Stomach (tissue), 4 donors: ENCODE results near the gene SYNDIG1.

Experiments
- POLR2A ChIP-seq, 4 donors: fragments of 450-650 bp; IDR thresholded peaks; one replicate each; pipeline ENCODE4 v1.6.1; 2016; ENCODE audit warnings: antibody characterized with exemption in 4 of 4, control low read depth in 2 of 4, mild to moderate bottlenecking in 1 of 4, moderate library complexity in 1 of 4
- POLR2AphosphoS5 ChIP-seq, 3 donors: sonication (generic); formaldehyde crosslinking; IDR thresholded peaks; one replicate each; pipeline ENCODE4 v1.6.1; 2016; ENCODE audit warnings: antibody characterized with exemption in 3 of 3
- TF ChIP-seq, protein P1 (sequence below), 7 experiments: fragments of 450-650 bp in 4 of 7; fragments of 200-600 bp in 3 of 7; sonication (generic) in 3 of 7; IDR thresholded peaks; one replicate each; pipeline ENCODE4 v1.5.1; 2016 to 2019; ENCODE audit warnings: antibody characterized with exemption in 7 of 7, control low read depth in 2 of 7, mild to moderate bottlenecking in 1 of 7

DNA sequence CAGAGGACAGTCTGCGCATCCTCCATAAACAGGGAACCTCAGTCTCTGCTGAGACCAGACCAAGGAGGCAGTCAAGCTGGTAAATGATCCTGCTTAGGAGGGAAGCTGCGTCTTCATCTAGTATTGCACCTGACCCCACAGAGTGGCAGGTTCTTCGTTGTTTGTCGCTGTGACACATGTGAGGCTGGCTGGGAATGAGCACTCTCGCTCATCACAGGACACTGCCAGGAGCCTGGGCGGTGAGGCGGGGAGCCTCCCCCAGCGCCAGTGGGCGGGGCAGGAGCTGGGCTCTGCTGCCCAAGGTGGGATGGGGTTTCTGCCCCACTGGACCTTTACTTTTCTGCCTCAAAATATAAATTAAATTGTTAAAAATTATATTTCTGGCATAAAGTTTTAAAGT is 48.4 kb upstream of the SYNDIG1 start:
- TF ChIP-seq POLR2AphosphoS5 (IDR thresholded peaks at IDR 0.05) (no peak), POLR2A (IDR thresholded peaks at IDR 0.05) (no peak)
- TF ChIP-seq, protein P1, sequence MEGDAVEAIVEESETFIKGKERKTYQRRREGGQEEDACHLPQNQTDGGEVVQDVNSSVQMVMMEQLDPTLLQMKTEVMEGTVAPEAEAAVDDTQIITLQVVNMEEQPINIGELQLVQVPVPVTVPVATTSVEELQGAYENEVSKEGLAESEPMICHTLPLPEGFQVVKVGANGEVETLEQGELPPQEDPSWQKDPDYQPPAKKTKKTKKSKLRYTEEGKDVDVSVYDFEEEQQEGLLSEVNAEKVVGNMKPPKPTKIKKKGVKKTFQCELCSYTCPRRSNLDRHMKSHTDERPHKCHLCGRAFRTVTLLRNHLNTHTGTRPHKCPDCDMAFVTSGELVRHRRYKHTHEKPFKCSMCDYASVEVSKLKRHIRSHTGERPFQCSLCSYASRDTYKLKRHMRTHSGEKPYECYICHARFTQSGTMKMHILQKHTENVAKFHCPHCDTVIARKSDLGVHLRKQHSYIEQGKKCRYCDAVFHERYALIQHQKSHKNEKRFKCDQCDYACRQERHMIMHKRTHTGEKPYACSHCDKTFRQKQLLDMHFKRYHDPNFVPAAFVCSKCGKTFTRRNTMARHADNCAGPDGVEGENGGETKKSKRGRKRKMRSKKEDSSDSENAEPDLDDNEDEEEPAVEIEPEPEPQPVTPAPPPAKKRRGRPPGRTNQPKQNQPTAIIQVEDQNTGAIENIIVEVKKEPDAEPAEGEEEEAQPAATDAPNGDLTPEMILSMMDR (IDR thresholded peaks at IDR 0.05) = no peak
